GM18907 (cell line): ENCODE data around the gene PLEKHG3.

Source experiments
- ATAC-seq: cut with Tn5 transposase; IDR thresholded peaks from one replicate; pipeline ENCODE4 v1.9.1; 2021; ENCODE audit warnings: mild to moderate bottlenecking, moderate library complexity; ENCODE audit not compliant: unreplicated experiment

Gene PLEKHG3

DNA sequence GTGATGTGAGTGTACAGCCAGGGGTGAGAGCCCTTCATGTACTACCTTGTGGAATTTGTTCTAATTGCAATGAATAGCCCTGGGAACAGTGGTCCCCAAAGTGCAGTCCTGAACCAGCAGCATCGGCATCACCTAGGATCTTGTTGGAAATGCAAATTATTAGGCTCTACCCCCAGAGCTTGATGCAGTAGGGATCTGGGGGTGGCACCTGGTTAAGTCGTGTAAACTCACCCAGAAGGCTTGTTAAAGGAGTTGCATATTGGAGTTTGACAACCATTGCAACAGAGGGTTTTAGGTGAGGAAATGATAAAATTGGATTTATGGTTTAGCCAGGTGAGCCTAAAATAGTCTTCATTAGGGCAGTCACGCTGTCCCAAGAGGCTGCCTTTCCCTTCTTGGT, 73.2 kb downstream of the PLEKHG3 start:
- ATAC-seq, result no peak

DNA sequence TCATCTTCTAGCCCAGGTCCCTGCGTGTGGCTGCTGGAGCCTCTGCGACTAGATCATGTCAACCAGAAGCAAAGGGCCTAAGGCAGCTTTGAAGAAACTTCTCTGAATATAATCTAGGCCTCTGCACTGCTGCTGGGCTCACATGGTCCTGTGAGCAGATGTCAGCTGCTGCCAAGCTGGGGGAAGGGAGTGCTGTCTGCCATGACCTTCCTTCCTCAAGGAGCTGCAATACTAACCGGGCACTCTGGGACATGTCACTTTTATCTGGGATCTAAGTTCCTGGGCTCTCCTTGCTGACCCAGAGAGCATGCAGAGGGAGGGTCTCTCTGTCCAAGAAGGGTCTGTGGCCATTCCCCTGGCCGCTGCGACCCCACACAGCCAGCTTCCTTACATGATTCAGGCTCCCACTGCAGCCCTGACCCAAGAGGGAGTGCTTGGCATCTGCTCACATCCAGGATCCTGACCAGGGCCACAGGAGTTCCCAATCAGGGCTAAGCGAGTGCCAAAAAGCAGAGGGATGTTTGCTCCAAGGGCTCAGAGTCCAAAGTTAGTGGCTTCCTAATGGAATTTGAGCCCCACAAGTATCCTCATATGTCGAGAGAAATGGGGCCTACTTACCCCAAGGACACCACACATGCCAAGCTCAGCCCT, 74.0 kb downstream of the PLEKHG3 start:
- ATAC-seq, result no peak

DNA sequence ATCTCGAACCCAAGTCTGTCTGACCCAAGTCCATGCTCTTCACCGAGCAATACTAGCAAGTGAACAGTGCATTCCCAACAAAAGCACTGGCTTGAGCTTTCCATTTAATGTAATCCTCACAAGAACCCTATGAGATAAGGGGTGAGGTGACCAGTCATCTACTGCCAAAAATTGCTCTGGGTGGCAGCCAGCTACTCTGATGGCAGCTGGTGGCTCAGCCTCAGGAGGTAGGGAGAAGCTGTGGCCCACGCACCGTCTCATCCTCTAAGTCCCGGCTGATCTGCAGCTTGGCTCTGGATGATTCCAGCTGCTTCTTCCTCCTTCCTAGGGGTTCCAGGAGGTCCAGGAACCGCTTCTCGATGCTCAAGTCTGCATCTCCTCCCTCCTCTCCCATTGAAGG, 75.2 kb downstream of the PLEKHG3 start:
- ATAC-seq, result no peak

- no peak for ATAC-seq
Measured at GRCh38 chr14:64782196-64782595, 78.0 kb downstream of the PLEKHG3 start.

GRCh38 chr14:64784006-64784405, 79.8 kb downstream of the PLEKHG3 start:
- no peak for ATAC-seq

DNA sequence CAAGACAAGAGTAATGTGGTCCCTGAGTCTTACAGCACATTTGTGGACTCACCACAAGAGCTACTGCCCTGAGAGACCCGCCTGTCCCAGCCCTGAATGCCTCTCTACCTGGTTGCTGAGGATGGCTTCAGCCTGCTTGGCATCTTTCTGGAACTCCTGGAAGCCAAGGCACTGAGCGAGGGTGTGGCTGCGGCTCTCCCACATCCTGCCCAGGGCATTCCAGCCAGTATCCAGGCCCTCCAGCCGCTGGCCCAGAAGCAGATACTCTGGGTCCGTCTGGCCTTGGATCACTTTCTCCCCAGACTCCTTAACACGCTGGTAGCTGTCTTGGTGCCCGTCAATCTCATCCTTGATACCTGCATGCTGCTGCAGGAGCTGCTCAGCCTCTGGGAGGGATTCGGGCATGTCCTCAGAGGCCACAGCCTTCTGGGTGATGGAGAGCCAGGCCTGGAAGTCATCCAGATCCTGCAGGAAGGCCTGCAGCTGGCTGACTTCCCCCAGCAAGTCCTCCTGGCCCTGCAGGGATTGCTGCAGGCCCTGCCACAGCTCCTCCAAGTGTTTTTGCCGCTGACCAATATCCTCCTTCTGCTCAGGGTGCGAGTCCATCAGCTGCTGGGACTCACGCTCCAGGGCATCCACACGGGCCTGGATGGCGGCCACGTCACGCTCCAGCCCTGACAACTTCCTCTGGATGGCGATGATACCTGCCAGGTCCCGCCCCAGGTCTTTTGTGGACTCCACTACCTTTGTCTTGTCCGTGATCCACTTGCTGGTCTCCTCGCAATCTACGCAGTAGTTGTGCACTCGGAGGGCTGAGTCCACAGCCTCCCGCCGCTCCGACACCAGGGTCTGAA, 82.3 kb downstream of the PLEKHG3 start:
- ATAC-seq, result no peak

GRCh38 chr14:64787619-64788018, 83.4 kb downstream of the PLEKHG3 start:
- no peak for ATAC-seq

DNA sequence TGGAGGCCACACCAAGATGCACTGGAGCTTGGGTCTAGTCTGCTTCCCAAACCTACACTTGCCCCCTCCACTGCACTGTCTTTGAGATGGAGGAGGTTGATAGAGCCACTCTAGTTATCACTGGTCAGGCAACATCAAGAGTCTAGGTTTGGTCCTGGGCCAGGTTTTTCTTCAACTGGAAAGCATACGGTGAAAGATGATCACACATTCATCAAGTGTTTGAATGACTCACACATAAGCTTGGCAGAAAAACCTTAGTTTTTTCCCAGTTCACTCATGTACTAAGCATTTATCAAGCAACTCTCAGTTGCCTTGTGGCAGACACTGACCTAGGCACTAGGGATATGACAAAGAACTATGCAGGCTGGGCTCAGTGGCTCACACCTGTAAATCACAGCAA, 84.5 kb downstream of the PLEKHG3 start:
- ATAC-seq, result no peak

GRCh38 chr14:64789696-64790095, 85.5 kb downstream of the PLEKHG3 start:
- no peak for ATAC-seq

- ATAC-seq, result no peak
Measured at GRCh38 chr14:64790478-64790877, 86.3 kb downstream of the PLEKHG3 start.

GRCh38 chr14:64792231-64792630, 88.0 kb downstream of the PLEKHG3 start:
- ATAC-seq, result no peak

- ATAC-seq, result no peak
Measured at GRCh38 chr14:64792871-64793560, 88.8 kb downstream of the PLEKHG3 start.

DNA sequence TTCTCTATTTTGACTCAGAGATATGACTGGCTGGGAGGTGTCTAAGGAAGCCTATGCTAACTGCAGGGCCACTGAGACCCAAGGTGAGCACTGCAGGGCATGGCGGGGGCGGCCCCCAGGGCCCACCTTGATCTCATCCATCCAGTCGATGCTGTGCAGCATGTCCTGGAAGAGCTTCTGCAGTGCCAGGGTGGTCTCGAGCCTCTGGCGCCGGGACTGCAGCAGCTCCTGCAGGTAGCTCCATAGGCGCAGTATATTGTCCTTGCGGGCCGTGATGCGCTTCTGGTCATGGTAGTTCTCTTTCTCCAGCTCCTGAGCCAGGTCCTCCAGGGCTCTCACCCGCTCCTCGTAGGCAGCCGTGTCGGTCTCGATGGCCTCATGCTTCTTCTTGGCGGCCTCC, 91.0 kb downstream of the PLEKHG3 start:
- no peak for ATAC-seq

DNA sequence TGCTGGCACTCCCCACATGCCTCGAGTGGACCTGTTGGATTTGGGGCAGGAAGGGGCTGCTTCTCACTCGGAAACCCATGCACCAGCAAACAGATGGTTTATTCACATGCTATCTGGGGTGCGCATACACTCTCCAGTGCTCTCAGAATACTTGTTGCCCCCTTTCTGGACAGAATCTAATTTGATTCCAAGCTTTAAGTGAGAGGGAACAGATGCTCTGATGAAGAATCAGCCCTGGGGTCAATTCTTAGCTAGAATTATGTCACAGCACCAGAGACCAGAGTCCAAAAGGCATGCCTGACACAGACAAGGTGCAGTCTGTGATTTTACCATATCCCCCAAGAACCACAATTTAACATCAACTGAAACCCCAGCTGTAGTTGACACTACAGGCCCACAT, 91.7 kb downstream of the PLEKHG3 start:
- no peak for ATAC-seq

DNA sequence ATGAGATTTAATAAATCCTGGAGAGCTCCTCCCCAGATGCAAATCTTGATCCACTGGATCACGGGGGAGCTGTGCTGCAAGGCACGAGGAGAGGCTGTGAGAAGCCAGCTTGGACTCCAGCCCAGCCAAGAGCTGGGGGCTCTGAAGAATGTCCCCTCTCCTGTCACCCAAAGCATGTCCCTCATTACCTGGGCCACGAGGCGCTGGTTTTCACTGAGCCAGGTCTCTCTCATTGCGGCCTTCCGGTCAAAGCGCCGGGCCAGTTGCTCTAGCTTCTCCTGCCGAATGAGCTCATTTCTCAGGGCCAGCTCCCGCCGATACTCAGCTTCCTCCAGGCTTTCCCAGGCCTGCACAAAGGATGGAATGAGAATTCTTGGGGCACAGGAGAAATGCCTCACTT, 92.1 kb downstream of the PLEKHG3 start:
- ATAC-seq, result no peak

DNA sequence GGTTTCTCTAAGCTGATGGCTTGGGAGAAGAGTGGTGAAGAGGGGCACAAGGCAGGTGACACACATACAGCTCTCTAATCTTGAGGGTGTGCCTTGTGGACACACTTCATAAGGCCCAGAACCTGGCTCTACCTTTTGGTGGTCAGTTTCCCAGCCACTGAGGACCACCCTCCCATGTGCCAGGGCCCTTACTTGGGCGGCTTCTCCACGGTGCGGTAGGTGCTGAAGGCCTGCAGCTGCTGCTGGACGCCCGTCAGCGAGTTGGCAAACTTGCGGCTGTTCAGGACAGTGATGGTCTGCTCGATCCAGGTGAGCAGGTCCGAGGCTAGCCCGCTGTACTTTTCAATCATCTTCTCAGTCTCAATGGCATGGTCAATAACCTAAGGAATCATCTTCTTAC, 95.3 kb downstream of the PLEKHG3 start:
- no peak for ATAC-seq
